GM21367 (cell line): ENCODE data around the gene PRR22.
"Not testable (repeated sequence)": the region's sequence is repeated elsewhere in the genome, so short reads cannot be mapped to it uniquely, and the experiment has no call there.

Source experiments
- ATAC-seq: cut with Tn5 transposase; IDR thresholded peaks from one replicate; pipeline ENCODE4 v1.9.1; 2021; ENCODE audit not compliant: unreplicated experiment

PRR22 gene

GRCh38 chr19:5792224-5792623, 7.7 kb upstream of the PRR22 start:
- ATAC-seq: no peak

GRCh38 chr19:5790559-5791520, 6.3 kb upstream of the PRR22 start, which contains the start of gene DUS3L:
TSS of gene DUS3L (minus strand) at chr19:5791163. CDS start at chr19:5791141, 22 bp downstream.
- ATAC-seq: peak; percentile 68

- no peak for ATAC-seq
These were observed 5.5 kb upstream of the PRR22 start for GRCh38 chr19:5789886-5790558.

- ATAC-seq: no peak
These were observed 4.8 kb upstream of the PRR22 start for GRCh38 chr19:5789351-5789761.

- no peak for ATAC-seq
These were observed 3.9 kb upstream of the PRR22 start for GRCh38 chr19:5788422-5788821.

- ATAC-seq: no peak
These were observed 3.0 kb upstream of the PRR22 start for GRCh38 chr19:5787409-5788182.

GRCh38 chr19:5786593-5787408, 2.3 kb upstream of the PRR22 start:
- ATAC-seq: no peak

- ATAC-seq: no peak
These were observed 877 bp upstream of the PRR22 start for GRCh38 chr19:5785423-5785822.

GRCh38 chr19:5782945-5783919, 1.3 kb downstream of the PRR22 start:
- no peak for ATAC-seq

GRCh38 chr19:5782322-5782721, 2.2 kb downstream of the PRR22 start:
- ATAC-seq: no peak

GRCh38 chr19:5780916-5781315, 3.6 kb downstream of the PRR22 start:
- ATAC-seq: not testable (repeated sequence)

GRCh38 chr19:5778402-5778801, 6.1 kb downstream of the PRR22 start:
- no peak for ATAC-seq

- ATAC-seq: no peak
These were observed 8.8 kb downstream of the PRR22 start for GRCh38 chr19:5775668-5776309.

- no peak for ATAC-seq
These were observed 9.6 kb downstream of the PRR22 start for GRCh38 chr19:5774921-5775320.

- no peak for ATAC-seq
These were observed 11.3 kb downstream of the PRR22 start for GRCh38 chr19:5773276-5773675.

GRCh38 chr19:5772416-5772815, 12.1 kb downstream of the PRR22 start:
- no peak for ATAC-seq

GRCh38 chr19:5767949-5768348, 16.6 kb downstream of the PRR22 start:
- no peak for ATAC-seq

GRCh38 chr19:5765220-5765619, 19.3 kb downstream of the PRR22 start:
- ATAC-seq: no peak
